ENCODE data around the gene DNAAF5.
A peak's percentile ranks its signal among the peaks of the same experiment; 100 is the strongest.

The DNAAF5 gene

DNA sequence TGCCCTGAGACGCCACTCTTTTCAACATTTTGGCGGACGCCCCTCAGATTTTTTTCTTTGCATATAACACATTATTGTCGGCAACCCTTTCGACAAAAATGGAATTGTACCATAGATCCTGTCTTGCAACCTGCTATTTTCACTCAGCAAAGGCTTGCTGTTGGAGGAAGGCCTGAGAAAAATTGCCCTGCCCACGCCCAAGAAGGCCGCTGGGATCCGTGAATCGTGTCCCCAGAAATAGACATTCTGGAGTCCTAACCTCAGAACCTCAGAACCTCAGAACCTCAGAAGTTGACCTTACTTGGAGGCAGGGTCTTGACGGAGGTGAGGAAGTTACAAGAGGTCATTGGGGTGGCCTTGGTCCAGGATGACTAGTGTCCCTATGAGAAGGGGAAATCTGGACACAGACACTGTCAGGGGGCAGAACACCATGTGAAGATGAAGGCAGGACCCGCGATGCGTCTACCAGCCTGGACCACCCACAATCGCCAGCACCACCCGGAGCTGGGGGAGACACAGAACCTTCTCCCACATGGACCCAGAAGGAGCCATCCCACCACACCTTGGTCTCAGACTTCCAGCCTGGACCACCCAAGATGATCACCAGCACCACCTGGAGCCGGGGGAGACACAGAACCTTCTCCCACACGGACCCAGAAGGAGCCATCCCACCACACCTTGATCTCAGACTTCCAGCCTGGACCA lies 19.1 kb upstream of the DNAAF5 start:
- ChIA-PET CTCF (no interaction called here), POLR2A (no interaction called here)
- no peak for DNase-seq
- Histone ChIP-seq H3K4me3 (ENCODE audit: control insufficient read depth in 1 of 7, extremely low read depth in 1 of 7, insufficient read depth in 4 of 7, low read depth in 2 of 7, low read length in 6 of 7) (no peak overlapping the region), H3K9me3 (ENCODE audit: control extremely low read depth in 1 of 5, control insufficient read depth in 4 of 5, insufficient read depth in 2 of 5, low read depth in 1 of 5, low read length in 4 of 5) (peaks cover 0 to 3% (median 2%) of the 10 kb centered on the region in 5 experiments), H3K27ac (ENCODE audit: insufficient read depth in 1 of 2, low read depth in 1 of 2, low read length in 2 of 2, poor library complexity in 1 of 2, severe bottlenecking in 2 of 2) (no peak overlapping the region), H3K36me3 (ENCODE audit: control insufficient read depth in 4 of 4, insufficient read depth in 4 of 4, low read length in 3 of 4) (peaks cover 0 to 9% (median 0%) of the 10 kb centered on the region in 4 experiments), H3K27me3 (replicated peaks in 2 of 5; ENCODE audit: control insufficient read depth in 4 of 5, insufficient read depth in 5 of 5, low read length in 4 of 5) (peaks cover 0 to 14% (median 2%) of the 10 kb centered on the region in 5 experiments), H3K4me1 (ENCODE audit: control extremely low read depth in 1 of 4, control insufficient read depth in 4 of 4, insufficient read depth in 4 of 4, low read length in 3 of 4) (peaks cover 0 to 7% (median 1%) of the 10 kb centered on the region in 4 experiments)
- WGBS (ENCODE audit: insufficient coverage) = 98% methylated on average over 14 of the region's 17 CpGs

DNA sequence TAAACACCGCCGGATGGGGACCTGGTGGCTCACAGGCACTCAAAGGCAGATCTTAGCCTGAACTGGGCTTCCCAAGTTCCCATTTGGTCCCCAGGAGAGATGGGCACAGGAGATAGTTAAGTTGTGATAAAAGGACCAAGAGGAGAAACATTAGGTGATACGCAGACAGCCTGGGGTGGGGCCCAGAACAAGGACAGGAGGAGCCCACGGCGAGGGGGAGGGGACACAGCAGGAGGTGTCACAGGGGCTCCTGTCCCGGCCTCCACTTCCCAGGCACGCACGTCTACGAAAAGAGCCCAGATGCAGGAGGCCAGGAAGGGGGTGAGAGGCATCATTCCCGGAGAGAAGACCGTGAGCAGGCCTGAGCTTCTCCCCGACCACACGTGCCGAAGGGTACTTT lies 16.3 kb upstream of the DNAAF5 start:
- 100% methylated on average over 3 of the region's 14 CpGs for WGBS (ENCODE audit: insufficient coverage)
- DNase-seq = no peak
- Histone ChIP-seq H3K36me3 (ENCODE audit: control insufficient read depth in 4 of 4, insufficient read depth in 4 of 4, low read length in 3 of 4) (peaks cover 0 to 9% (median 0%) of the 10 kb centered on the region in 4 experiments), H3K27me3 (replicated peaks in 2 of 5; ENCODE audit: control insufficient read depth in 4 of 5, insufficient read depth in 5 of 5, low read length in 4 of 5) (peaks cover 0 to 27% (median 5%) of the 10 kb centered on the region in 5 experiments), H3K27ac (ENCODE audit: insufficient read depth in 1 of 2, low read depth in 1 of 2, low read length in 2 of 2, poor library complexity in 1 of 2, severe bottlenecking in 2 of 2) (no peak overlapping the region), H3K4me3 (ENCODE audit: control insufficient read depth in 1 of 7, extremely low read depth in 1 of 7, insufficient read depth in 4 of 7, low read depth in 2 of 7, low read length in 6 of 7) (no peak overlapping the region), H3K9me3 (ENCODE audit: control extremely low read depth in 1 of 5, control insufficient read depth in 4 of 5, insufficient read depth in 2 of 5, low read depth in 1 of 5, low read length in 4 of 5) (no peaks in the 10 kb centered on the region), H3K4me1 (ENCODE audit: control extremely low read depth in 1 of 4, control insufficient read depth in 4 of 4, insufficient read depth in 4 of 4, low read length in 3 of 4) (peaks cover 0 to 14% (median 6%) of the 10 kb centered on the region in 4 experiments)
- ChIA-PET POLR2A (no interaction called here), CTCF (interaction anchor here (0.8 to 0.9 kb wide), 2 partner anchors 21 to 63 kb away, joined by 3 to 4 read pairs; no protein-coding TSS in a partner anchor)

DNA sequence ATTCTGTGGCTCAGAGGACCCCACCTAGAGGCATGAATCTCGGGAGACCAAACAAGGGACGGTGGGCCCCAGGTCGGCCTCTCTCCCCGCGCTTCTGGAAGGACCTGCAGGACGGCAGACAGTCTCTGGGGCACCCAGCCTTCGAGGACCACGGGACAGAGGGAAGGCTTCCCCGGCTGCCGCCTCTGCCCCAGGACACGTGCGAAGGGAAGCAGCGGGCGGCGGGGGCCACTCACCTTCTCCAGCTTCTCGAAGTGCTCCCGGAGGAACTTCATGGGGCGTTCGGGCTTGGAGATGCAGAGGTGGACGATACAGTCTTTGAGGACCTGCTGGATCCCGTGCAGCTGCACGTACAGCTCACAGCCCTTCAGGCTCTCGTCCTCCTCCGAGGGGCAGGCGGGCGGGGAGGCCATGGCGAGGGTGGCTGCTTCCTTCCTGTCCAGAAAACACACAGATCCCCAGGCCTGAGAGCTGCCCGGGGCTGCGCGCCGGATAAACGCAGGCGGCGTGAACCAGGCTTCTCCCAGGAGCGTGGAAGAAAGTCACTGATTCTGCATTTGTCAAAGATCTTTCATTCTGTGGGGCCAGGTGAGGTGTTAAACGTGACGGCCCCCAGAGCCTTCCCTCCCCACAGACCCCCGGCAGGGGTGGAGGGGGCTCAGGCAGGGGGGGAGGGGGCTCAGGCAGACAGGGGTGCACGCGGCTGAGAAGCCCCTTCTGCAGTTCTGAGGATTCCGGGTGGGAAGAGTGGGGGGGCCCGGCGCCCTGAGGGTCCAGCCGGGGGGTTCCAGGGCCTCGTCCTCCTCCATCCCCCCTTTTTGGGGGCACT lies 15.2 kb upstream of the DNAAF5 start:
- Histone ChIP-seq H3K27me3 (replicated peaks in 2 of 5; ENCODE audit: control insufficient read depth in 4 of 5, insufficient read depth in 5 of 5, low read length in 4 of 5) (peaks cover 0 to 27% (median 5%) of the 10 kb centered on the region in 5 experiments), H3K36me3 (ENCODE audit: control insufficient read depth in 4 of 4, insufficient read depth in 4 of 4, low read length in 3 of 4) (peaks cover 0 to 9% (median under 1%) of the 10 kb centered on the region in 4 experiments), H3K27ac (ENCODE audit: insufficient read depth in 1 of 2, low read depth in 1 of 2, low read length in 2 of 2, poor library complexity in 1 of 2, severe bottlenecking in 2 of 2) (no peak overlapping the region), H3K4me3 (ENCODE audit: control insufficient read depth in 1 of 7, extremely low read depth in 1 of 7, insufficient read depth in 4 of 7, low read depth in 2 of 7, low read length in 6 of 7) (peak overlapping the region in 4 of 7 experiments; percentile 36 to 60 (median 47)), H3K4me1 (ENCODE audit: control extremely low read depth in 1 of 4, control insufficient read depth in 4 of 4, insufficient read depth in 4 of 4, low read length in 3 of 4) (peaks cover 0 to 14% (median 6%) of the 10 kb centered on the region in 4 experiments), H3K9me3 (ENCODE audit: control extremely low read depth in 1 of 5, control insufficient read depth in 4 of 5, insufficient read depth in 2 of 5, low read depth in 1 of 5, low read length in 4 of 5) (no peaks in the 10 kb centered on the region)
- WGBS (ENCODE audit: insufficient coverage) = 80% methylated on average over 35 of the region's 45 CpGs
- ChIA-PET POLR2A (no interaction called here), CTCF (interaction anchor here (0.8 to 0.9 kb wide), 2 partner anchors 20 to 62 kb away, joined by 3 to 4 read pairs; no protein-coding TSS in a partner anchor)
- DNase-seq = no peak

DNA sequence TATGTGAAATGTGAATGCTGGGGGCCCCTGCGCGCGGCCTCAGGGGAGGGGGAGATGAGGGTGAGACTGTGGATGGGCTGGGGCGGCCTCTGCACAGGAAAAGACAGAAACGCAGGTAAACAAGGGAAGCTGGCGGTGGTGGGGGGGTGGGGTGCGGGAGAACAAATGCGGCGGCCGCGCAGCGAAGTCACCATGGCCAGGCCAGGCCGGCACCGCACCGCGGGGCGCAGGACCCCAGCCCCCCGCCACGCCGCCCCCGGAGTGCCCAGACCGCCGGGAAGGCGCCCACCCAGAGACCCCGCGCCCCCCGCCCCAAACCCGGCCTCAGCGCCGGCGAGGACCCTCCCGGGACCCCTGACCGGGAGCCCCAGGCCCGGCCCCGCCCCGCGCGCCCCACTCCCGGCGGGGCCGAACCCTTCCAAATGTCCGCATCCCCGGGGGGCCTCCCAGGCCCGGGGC lies 14.5 kb upstream of the DNAAF5 start:
- Histone ChIP-seq H3K4me1 (ENCODE audit: control extremely low read depth in 1 of 4, control insufficient read depth in 4 of 4, insufficient read depth in 4 of 4, low read length in 3 of 4) (peaks cover 0 to 14% (median 6%) of the 10 kb centered on the region in 4 experiments), H3K9me3 (ENCODE audit: control extremely low read depth in 1 of 5, control insufficient read depth in 4 of 5, insufficient read depth in 2 of 5, low read depth in 1 of 5, low read length in 4 of 5) (no peaks in the 10 kb centered on the region), H3K4me3 (ENCODE audit: control insufficient read depth in 1 of 7, extremely low read depth in 1 of 7, insufficient read depth in 4 of 7, low read depth in 2 of 7, low read length in 6 of 7) (peak overlapping the region in 5 of 7 experiments; percentile 23 to 60 (median 39)), H3K36me3 (ENCODE audit: control insufficient read depth in 4 of 4, insufficient read depth in 4 of 4, low read length in 3 of 4) (peaks cover 0 to 9% (median under 1%) of the 10 kb centered on the region in 4 experiments), H3K27me3 (replicated peaks in 2 of 5; ENCODE audit: control insufficient read depth in 4 of 5, insufficient read depth in 5 of 5, low read length in 4 of 5) (peaks cover 0 to 27% (median 5%) of the 10 kb centered on the region in 5 experiments), H3K27ac (ENCODE audit: insufficient read depth in 1 of 2, low read depth in 1 of 2, low read length in 2 of 2, poor library complexity in 1 of 2, severe bottlenecking in 2 of 2) (no peak overlapping the region)
- no peak for DNase-seq
- 0% methylated on average over 39 of the region's 44 CpGs for WGBS (ENCODE audit: insufficient coverage)
- ChIA-PET CTCF (no interaction called here), POLR2A (no interaction called here)

DNA sequence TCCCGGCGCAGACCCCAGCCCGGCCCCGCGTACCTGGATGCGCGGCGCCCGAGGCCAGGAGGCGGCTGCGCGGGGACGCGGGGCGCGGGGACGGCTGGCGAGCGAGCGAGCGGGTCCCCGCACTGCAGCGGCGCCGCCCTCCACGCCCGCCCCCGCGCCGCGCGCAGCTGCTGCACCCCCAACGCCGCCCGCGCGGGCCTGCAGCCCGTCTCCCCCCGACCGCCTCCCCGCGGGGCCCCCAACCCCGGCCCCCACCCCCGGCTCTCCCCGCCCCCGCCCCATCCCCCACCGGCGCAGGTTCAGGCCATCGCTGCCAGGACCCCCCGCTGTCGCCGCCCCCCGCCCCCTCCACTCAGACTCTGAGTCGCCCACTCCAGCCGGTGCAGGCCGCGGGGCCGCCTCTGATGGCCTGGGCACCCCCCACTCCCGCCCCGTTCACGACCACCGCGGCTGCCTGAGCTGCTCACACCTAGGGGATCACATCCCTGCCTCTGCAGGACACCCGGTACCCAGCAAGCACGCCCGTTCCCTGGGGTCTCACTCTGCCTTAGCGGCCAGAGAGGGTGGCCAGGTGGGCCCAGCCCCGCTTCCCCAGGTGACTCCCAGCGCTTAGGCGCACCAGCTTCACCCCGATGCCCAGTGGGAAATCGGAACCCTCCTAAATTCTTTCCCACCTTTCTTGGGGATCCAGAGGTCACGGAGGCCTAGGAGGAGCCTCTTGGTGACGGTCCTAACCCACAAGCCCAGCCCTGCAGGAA lies 13.9 kb upstream of the DNAAF5 start:
- 18% methylated on average over 36 of the region's 74 CpGs for WGBS (ENCODE audit: insufficient coverage)

DNA sequence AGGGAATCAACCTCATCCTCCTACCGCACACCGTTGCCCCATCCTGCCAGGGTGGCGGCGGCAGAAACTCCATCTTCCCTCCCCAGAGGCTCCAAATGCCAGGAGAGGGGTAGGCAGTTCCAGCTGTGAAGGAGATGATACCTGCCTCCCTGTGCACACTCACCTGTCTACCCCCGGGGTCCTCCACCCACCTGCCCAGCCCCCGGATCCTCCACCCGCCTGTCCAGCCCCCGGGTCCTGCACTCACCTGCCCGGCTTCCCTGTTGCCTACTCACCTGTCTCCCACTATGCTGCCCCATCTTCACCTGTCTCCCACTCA lies 13.4 kb upstream of the DNAAF5 start:
- POLR2A ChIA-PET = no interaction called here
- peaks cover 0 to 27% (median 5%) of the 10 kb centered on the region in 5 experiments for H3K27me3 ChIP-seq (replicated peaks in 2 of 5; ENCODE audit: control insufficient read depth in 4 of 5, insufficient read depth in 5 of 5, low read length in 4 of 5)
- H3K36me3 ChIP-seq (ENCODE audit: control insufficient read depth in 4 of 4, insufficient read depth in 4 of 4, low read length in 3 of 4) = peaks cover 0 to 5% (median under 1%) of the 10 kb centered on the region in 4 experiments
- peak in 1 of 3 donors; percentile 14 for DNase-seq
- H3K4me3 ChIP-seq (ENCODE audit: control insufficient read depth in 1 of 7, extremely low read depth in 1 of 7, insufficient read depth in 4 of 7, low read depth in 2 of 7, low read length in 6 of 7) = peak overlapping the region in 1 of 7 experiments; percentile 48
- 92% methylated on average over 5 of the region's 9 CpGs for WGBS (ENCODE audit: insufficient coverage)
- CTCF ChIA-PET = no interaction called here
- H3K27ac ChIP-seq (ENCODE audit: insufficient read depth in 1 of 2, low read depth in 1 of 2, low read length in 2 of 2, poor library complexity in 1 of 2, severe bottlenecking in 2 of 2) = no peak overlapping the region
- peaks cover 0 to 14% (median 6%) of the 10 kb centered on the region in 4 experiments for H3K4me1 ChIP-seq (ENCODE audit: control extremely low read depth in 1 of 4, control insufficient read depth in 4 of 4, insufficient read depth in 4 of 4, low read length in 3 of 4)
- peaks cover 0 to 3% (median 0%) of the 10 kb centered on the region in 5 experiments for H3K9me3 ChIP-seq (ENCODE audit: control extremely low read depth in 1 of 5, control insufficient read depth in 4 of 5, insufficient read depth in 2 of 5, low read depth in 1 of 5, low read length in 4 of 5)

More for the DNA sequence above, 13.9 kb upstream of the DNAAF5 start:
- Histone ChIP-seq H3K36me3 (ENCODE audit: control insufficient read depth in 4 of 4, insufficient read depth in 4 of 4, low read length in 3 of 4) (peaks cover 0 to 6% (median under 1%) of the 10 kb centered on the region in 4 experiments), H3K4me1 (ENCODE audit: control extremely low read depth in 1 of 4, control insufficient read depth in 4 of 4, insufficient read depth in 4 of 4, low read length in 3 of 4) (peaks cover 0 to 14% (median 6%) of the 10 kb centered on the region in 4 experiments), H3K9me3 (ENCODE audit: control extremely low read depth in 1 of 5, control insufficient read depth in 4 of 5, insufficient read depth in 2 of 5, low read depth in 1 of 5, low read length in 4 of 5) (no peaks in the 10 kb centered on the region), H3K27ac (ENCODE audit: insufficient read depth in 1 of 2, low read depth in 1 of 2, low read length in 2 of 2, poor library complexity in 1 of 2, severe bottlenecking in 2 of 2) (no peak overlapping the region), H3K4me3 (ENCODE audit: control insufficient read depth in 1 of 7, extremely low read depth in 1 of 7, insufficient read depth in 4 of 7, low read depth in 2 of 7, low read length in 6 of 7) (peak overlapping the region in 5 of 7 experiments; percentile 23 to 60 (median 48)), H3K27me3 (replicated peaks in 2 of 5; ENCODE audit: control insufficient read depth in 4 of 5, insufficient read depth in 5 of 5, low read length in 4 of 5) (peaks cover 0 to 27% (median 5%) of the 10 kb centered on the region in 5 experiments)
- peak in 1 of 3 donors; percentile 32 for DNase-seq
- CTCF ChIA-PET = no interaction called here
- POLR2A ChIA-PET = no interaction called here
